Measurements from ENCODE around the gene NT5C.
"Not testable (repeated sequence)": the region's sequence is repeated elsewhere in the genome, so short reads cannot be mapped to it uniquely, and the experiment has no call there.

Gene NT5C

DNA sequence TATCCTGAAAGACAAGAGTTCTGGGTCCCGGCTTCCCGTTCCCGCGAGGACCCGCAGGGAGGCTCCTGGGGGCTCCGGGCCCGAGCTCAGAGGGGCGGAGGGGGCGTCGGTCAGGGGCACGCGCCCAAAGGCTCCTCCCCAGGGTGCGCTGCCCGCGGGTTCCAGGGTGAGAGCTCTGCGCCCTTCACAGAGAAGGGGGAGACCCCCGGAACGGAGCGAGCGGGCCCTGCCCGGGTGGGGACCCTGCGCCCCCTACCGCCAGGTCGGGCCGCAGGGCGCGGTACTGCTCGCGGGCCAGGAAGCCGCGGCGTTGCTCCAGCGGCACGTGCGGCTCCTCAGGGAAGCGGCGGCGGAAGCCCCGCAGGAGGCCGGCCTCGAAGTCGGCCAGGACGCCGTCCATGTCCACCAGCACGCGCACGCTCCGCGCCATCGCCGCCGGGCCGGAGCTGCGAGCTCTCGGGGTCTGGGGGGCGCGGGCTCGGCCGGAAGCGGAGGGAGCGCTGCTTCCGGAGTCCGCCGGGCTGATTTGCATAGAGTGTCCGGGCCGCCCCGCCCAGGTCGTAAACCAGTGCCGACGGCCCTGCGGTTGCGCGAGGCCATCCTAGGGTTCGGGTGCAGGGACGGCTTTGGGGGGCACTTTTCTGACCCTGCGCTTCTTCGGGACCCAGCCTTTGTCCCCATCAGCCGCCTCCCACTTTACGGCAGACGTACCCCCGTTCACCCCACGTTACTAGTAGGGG is at the start of gene NT5C:
Gene NT5C (minus strand): TSS at position 465 of the 740 bp plus-strand sequence. CDS start 35 bp downstream, at position 430.
- Histone ChIP-seq H3K9me3 (ENCODE audit: control insufficient read depth, low read length) (no peaks in the 10 kb centered on the region), H3K4me3 (ENCODE audit: low read length) (peak within 1 kb of the TSS; percentile 74), H3K36me3 (ENCODE audit: control insufficient read depth, insufficient read depth, low read length) (peaks cover 4% of the 10 kb centered on the region), H3K27me3 (ENCODE audit: control insufficient read depth, insufficient read depth, low read length) (no peaks in the 10 kb centered on the region), H3K4me1 (ENCODE audit: control insufficient read depth, insufficient read depth, low read length) (peaks cover 17% of the 10 kb centered on the region), H3K9ac (ENCODE audit: low read length) (peak within 1 kb of the TSS; percentile 90)

- no peaks in the 10 kb centered on the region for H3K27me3 ChIP-seq (ENCODE audit: control insufficient read depth, insufficient read depth, low read length)
- no peaks in the 10 kb centered on the region for H3K36me3 ChIP-seq (ENCODE audit: control insufficient read depth, insufficient read depth, low read length)
- peaks cover 17% of the 10 kb centered on the region for H3K4me1 ChIP-seq (ENCODE audit: control insufficient read depth, insufficient read depth, low read length)
- H3K9ac ChIP-seq (ENCODE audit: low read length): peak overlapping the region; percentile 90
- no peaks in the 10 kb centered on the region for H3K9me3 ChIP-seq (ENCODE audit: control insufficient read depth, low read length)
- H3K4me3 ChIP-seq (ENCODE audit: low read length): peak overlapping the region; percentile 94
Measured at GRCh38 chr17:75181110-75181509, 49.6 kb upstream of the NT5C start.

DNA sequence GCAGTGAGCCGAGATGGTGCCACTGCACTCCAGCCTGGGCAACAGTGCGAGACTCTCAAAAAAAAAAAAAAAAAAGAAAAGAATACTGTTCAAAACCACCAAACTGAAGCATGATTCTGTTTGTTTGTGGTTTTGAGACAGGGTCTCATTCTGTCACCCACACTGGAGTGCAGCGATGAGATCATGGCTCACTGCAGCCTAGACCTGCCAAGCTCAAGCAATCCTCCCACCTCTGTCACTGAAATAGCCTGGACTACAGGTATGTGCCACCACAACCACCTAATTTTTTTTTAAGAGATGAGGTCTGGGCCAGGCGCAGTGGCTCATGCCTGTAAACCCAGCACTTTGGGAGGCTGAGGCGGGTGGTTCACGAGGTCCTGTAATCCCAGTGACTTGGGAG is 46.9 kb upstream of the NT5C start:
- Histone ChIP-seq H3K4me1 (ENCODE audit: control insufficient read depth, insufficient read depth, low read length) (peaks cover 16% of the 10 kb centered on the region), H3K27me3 (ENCODE audit: control insufficient read depth, insufficient read depth, low read length) (no peaks in the 10 kb centered on the region), H3K9me3 (ENCODE audit: control insufficient read depth, low read length) (no peaks in the 10 kb centered on the region), H3K9ac (ENCODE audit: low read length) (no peak overlapping the region), H3K36me3 (ENCODE audit: control insufficient read depth, insufficient read depth, low read length) (no peaks in the 10 kb centered on the region), H3K4me3 (ENCODE audit: low read length) (no peak overlapping the region)

DNA sequence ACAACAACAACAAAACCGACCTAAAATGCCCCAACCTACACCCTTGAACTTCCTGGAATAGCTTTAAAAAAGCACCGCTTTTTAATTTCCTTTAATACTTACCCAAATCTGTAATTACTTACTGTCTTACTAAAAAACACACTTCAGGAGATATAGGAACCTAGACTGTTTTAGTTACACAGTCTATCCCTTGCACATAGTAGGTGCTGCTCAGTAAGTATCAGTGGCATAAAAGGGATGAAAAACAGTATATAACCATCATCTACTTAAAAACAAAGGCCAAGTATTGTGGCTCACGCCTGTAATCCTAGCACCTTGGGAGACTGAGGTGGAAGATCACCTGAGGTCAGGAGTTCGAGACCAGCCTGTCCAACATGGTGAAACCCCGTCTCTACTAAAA is 45.1 kb upstream of the NT5C start:
- Histone ChIP-seq H3K9me3 (ENCODE audit: control insufficient read depth, low read length) (no peaks in the 10 kb centered on the region), H3K4me1 (ENCODE audit: control insufficient read depth, insufficient read depth, low read length) (peaks cover 10% of the 10 kb centered on the region), H3K4me3 (ENCODE audit: low read length) (no peak overlapping the region), H3K9ac (ENCODE audit: low read length) (no peak overlapping the region), H3K27me3 (ENCODE audit: control insufficient read depth, insufficient read depth, low read length) (no peaks in the 10 kb centered on the region), H3K36me3 (ENCODE audit: control insufficient read depth, insufficient read depth, low read length) (no peaks in the 10 kb centered on the region)

DNA sequence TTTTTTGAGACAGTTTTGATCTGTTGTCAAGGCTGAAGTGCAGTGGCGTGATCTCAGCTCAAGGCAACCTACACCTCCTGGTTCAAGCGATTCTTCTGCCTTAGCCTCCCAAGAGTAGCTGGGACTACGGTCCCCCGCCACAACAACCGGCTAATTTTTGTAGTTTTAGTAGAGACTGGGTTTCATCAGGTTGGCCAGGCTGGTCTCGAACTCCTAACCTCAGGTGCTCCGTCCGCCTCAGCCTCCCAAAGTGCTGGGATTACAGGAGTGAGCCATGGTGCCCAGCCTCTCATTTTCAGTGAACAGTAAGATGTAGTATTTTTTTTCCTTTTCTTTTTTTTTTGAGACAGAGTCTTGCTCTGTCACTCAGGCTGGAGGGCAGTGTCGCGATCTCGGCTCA is 43.5 kb upstream of the NT5C start:
- Histone ChIP-seq H3K4me3 (ENCODE audit: low read length) (no peak overlapping the region), H3K9me3 (ENCODE audit: control insufficient read depth, low read length) (no peaks in the 10 kb centered on the region), H3K27me3 (ENCODE audit: control insufficient read depth, insufficient read depth, low read length) (no peaks in the 10 kb centered on the region), H3K9ac (ENCODE audit: low read length) (no peak overlapping the region), H3K4me1 (ENCODE audit: control insufficient read depth, insufficient read depth, low read length) (peaks cover 4% of the 10 kb centered on the region), H3K36me3 (ENCODE audit: control insufficient read depth, insufficient read depth, low read length) (no peaks in the 10 kb centered on the region)

- H3K9ac ChIP-seq (ENCODE audit: low read length): no peak overlapping the region
- H3K27me3 ChIP-seq (ENCODE audit: control insufficient read depth, insufficient read depth, low read length): no peaks in the 10 kb centered on the region
- no peaks in the 10 kb centered on the region for H3K9me3 ChIP-seq (ENCODE audit: control insufficient read depth, low read length)
- H3K36me3 ChIP-seq (ENCODE audit: control insufficient read depth, insufficient read depth, low read length): no peaks in the 10 kb centered on the region
- H3K4me1 ChIP-seq (ENCODE audit: control insufficient read depth, insufficient read depth, low read length): no peaks in the 10 kb centered on the region
- H3K4me3 ChIP-seq (ENCODE audit: low read length): no peak overlapping the region
Measured at GRCh38 chr17:75173526-75173925, 42.0 kb upstream of the NT5C start.

DNA sequence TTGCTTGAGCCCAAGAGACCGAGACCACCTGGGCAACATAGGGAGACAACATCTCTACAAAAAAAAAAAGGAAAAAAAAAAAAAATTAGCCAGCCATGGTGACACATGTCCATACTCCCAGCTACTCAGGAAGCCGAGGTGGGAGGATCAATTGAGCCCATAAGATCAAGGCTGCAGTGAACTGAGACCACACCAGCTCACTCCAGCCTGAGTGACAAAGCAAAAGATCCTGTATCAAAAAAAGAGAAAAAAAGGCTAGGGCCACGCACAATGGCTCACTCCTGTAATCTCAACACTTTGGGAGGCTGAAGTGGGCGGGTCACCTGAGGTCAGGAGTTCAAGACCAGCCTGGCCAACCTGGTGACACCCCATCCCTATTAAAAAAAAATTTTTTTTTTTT is 37.5 kb upstream of the NT5C start:
- Histone ChIP-seq H3K4me3 (ENCODE audit: low read length) (no peak overlapping the region), H3K9me3 (ENCODE audit: control insufficient read depth, low read length) (no peaks in the 10 kb centered on the region), H3K27me3 (ENCODE audit: control insufficient read depth, insufficient read depth, low read length) (no peaks in the 10 kb centered on the region), H3K36me3 (ENCODE audit: control insufficient read depth, insufficient read depth, low read length) (no peaks in the 10 kb centered on the region), H3K4me1 (ENCODE audit: control insufficient read depth, insufficient read depth, low read length) (no peaks in the 10 kb centered on the region), H3K9ac (ENCODE audit: low read length) (no peak overlapping the region)

GRCh38 chr17:75164606-75165005 is 33.1 kb upstream of the NT5C start:
- not testable (repeated sequence) for H3K36me3 ChIP-seq (ENCODE audit: control insufficient read depth, insufficient read depth, low read length); H3K9ac ChIP-seq (ENCODE audit: low read length); H3K9me3 ChIP-seq (ENCODE audit: control insufficient read depth, low read length); H3K27me3 ChIP-seq (ENCODE audit: control insufficient read depth, insufficient read depth, low read length); H3K4me3 ChIP-seq (ENCODE audit: low read length)
- H3K4me1 ChIP-seq (ENCODE audit: control insufficient read depth, insufficient read depth, low read length): peaks cover 11% of the 10 kb centered on the region

GRCh38 chr17:75163074-75163473 is 31.5 kb upstream of the NT5C start:
- Histone ChIP-seq H3K27me3 (ENCODE audit: control insufficient read depth, insufficient read depth, low read length) (no peaks in the 10 kb centered on the region), H3K4me1 (ENCODE audit: control insufficient read depth, insufficient read depth, low read length) (peaks cover 25% of the 10 kb centered on the region), H3K4me3 (ENCODE audit: low read length) (no peak overlapping the region), H3K36me3 (ENCODE audit: control insufficient read depth, insufficient read depth, low read length) (no peaks in the 10 kb centered on the region), H3K9ac (ENCODE audit: low read length) (no peak overlapping the region), H3K9me3 (ENCODE audit: control insufficient read depth, low read length) (no peaks in the 10 kb centered on the region)

DNA sequence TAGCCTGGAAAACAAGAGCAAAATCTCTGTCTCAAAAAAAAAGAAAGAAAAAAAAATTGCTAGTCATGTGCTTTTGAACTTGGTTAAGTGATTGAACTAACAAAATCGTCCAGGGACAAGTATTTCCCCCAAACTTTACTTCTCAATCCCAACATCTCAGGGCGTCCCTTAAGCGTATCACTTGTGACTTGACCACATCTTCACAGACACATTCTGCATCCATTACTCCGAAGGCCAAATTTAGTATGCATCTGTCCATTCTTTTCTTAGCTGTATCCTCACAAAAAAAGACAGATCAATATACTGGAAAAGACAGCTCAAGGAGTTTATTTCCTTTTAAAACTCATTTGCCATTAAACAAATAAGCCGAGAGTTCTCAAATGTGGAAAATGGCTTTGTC is 28.7 kb upstream of the NT5C start:
- Histone ChIP-seq H3K4me3 (ENCODE audit: low read length) (no peak overlapping the region), H3K36me3 (ENCODE audit: control insufficient read depth, insufficient read depth, low read length) (no peaks in the 10 kb centered on the region)

DNA sequence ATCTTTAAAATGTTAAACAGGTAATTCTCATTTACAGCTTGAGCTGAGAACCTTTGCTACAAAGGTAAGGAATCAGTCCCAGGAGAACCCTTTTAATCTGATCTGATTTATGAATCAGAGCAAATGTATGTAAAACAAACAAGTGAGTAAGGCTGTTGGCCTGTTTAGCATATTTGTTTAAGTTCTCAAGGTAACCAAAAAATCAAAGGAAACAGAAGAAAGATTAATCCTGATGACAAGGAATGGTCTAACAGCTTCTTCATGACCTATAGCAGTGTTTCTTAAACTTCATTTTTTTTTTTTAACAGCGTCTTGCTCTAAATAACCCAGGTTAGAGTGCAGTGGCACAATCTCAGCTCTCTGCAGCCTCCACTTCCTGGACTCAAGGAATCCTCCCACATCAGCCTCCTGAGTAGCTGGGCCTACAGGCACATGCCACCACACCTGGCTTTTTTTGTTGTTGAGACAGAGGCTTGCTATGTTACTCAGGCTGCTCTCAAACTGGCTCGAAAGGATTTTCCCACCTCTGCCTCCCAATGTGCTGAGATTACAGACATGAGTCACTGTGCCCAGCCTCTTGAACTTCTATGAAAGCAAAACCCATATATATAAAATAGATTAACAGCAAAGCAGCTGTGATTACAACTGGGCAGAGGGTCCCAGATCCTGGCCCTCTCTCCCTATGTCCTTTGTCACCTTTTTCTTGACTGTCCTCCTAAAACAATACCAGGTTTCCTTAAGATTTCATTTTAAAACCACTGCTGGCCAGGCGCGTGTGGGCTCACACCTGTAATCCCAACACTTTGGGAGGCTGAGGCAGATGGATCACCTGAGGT is 27.9 kb upstream of the NT5C start:
- H3K9ac ChIP-seq (ENCODE audit: low read length): peak overlapping the region; percentile 7
- H3K4me1 ChIP-seq (ENCODE audit: control insufficient read depth, insufficient read depth, low read length): peaks cover 30% of the 10 kb centered on the region
- no peaks in the 10 kb centered on the region for H3K27me3 ChIP-seq (ENCODE audit: control insufficient read depth, insufficient read depth, low read length)
- no peaks in the 10 kb centered on the region for H3K36me3 ChIP-seq (ENCODE audit: control insufficient read depth, insufficient read depth, low read length)
- H3K4me3 ChIP-seq (ENCODE audit: low read length): no peak overlapping the region
- H3K9me3 ChIP-seq (ENCODE audit: control insufficient read depth, low read length): no peaks in the 10 kb centered on the region

More for the DNA sequence above, 28.7 kb upstream of the NT5C start:
- Histone ChIP-seq H3K27me3 (ENCODE audit: control insufficient read depth, insufficient read depth, low read length) (no peaks in the 10 kb centered on the region), H3K9me3 (ENCODE audit: control insufficient read depth, low read length) (no peaks in the 10 kb centered on the region), H3K9ac (ENCODE audit: low read length) (peak overlapping the region; percentile 7), H3K4me1 (ENCODE audit: control insufficient read depth, insufficient read depth, low read length) (peaks cover 25% of the 10 kb centered on the region)

DNA sequence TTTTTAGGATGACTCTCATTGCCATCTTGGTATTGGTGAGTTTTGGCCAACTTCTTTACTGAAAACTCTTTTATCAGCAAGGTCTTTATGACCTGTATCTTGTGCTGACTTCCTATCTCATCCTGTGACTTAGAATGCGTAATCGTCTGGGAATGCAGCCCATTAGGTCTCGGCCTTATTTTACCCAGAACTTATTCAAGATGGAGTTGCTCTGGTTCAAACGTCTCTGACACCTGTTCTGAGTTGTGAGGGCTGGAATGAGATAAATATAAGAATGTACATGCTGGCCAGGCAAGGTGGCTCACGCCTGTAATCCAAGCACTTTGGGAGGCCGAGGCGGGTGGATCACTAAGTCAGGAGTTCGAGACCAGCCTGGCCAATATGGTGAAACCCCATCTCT is 26.9 kb upstream of the NT5C start:
- not testable (repeated sequence) for H3K27me3 ChIP-seq (ENCODE audit: control insufficient read depth, insufficient read depth, low read length); H3K36me3 ChIP-seq (ENCODE audit: control insufficient read depth, insufficient read depth, low read length); H3K4me3 ChIP-seq (ENCODE audit: low read length); H3K9me3 ChIP-seq (ENCODE audit: control insufficient read depth, low read length); H3K9ac ChIP-seq (ENCODE audit: low read length)
- H3K4me1 ChIP-seq (ENCODE audit: control insufficient read depth, insufficient read depth, low read length): peaks cover 30% of the 10 kb centered on the region

All from mucosa of stomach (tissue), 1 donor.